Fibroblast of peridontal ligament (primary cell): ENCODE data around the gene DNAJC18.
"Not testable (repeated sequence)": the region's sequence is repeated elsewhere in the genome, so short reads cannot be mapped to it uniquely, and the experiment has no call there.

Experiments
- DNase-seq: peaks from one replicate; pipeline ENCODE4 v3.0.0-alpha.2; 2010; ENCODE audit errors: extremely low read depth

The DNAJC18 gene

GRCh38 chr5:139461176-139461575 lies 21.9 kb upstream of the DNAJC18 start:
- no peak for DNase-seq

GRCh38 chr5:139460455-139460854 lies 21.1 kb upstream of the DNAJC18 start:
- DNase-seq: no peak

GRCh38 chr5:139459451-139459934 lies 20.2 kb upstream of the DNAJC18 start:
- DNase-seq: no peak

- peak; percentile 59 for DNase-seq
Measured at GRCh38 chr5:139458580-139459407, 19.5 kb upstream of the DNAJC18 start.

- no peak for DNase-seq
Measured at GRCh38 chr5:139457653-139458306, 18.5 kb upstream of the DNAJC18 start.

GRCh38 chr5:139457241-139457640 lies 17.9 kb upstream of the DNAJC18 start:
- no peak for DNase-seq

GRCh38 chr5:139456776-139457175 lies 17.5 kb upstream of the DNAJC18 start:
- no peak for DNase-seq

- DNase-seq: no peak
Measured at GRCh38 chr5:139454568-139455290, 15.4 kb upstream of the DNAJC18 start.

GRCh38 chr5:139453683-139454567 lies 14.6 kb upstream of the DNAJC18 start:
- DNase-seq: no peak

- no peak for DNase-seq
Measured at GRCh38 chr5:139451878-139452660, 12.7 kb upstream of the DNAJC18 start.

- DNase-seq: no peak
Measured at GRCh38 chr5:139451176-139451575, 11.9 kb upstream of the DNAJC18 start.

- DNase-seq: peak; percentile 44
Measured at GRCh38 chr5:139446956-139447779, 7.8 kb upstream of the DNAJC18 start.

GRCh38 chr5:139445325-139446170 lies 6.2 kb upstream of the DNAJC18 start:
- DNase-seq: peak; percentile 40

GRCh38 chr5:139443831-139444453 lies 4.6 kb upstream of the DNAJC18 start:
- peak; percentile 75 for DNase-seq

GRCh38 chr5:139440416-139440815 lies 1.1 kb upstream of the DNAJC18 start:
- DNase-seq: not testable (repeated sequence)

GRCh38 chr5:139438707-139439012 lies 665 bp downstream of the DNAJC18 start:
- DNase-seq: no peak

GRCh38 chr5:139435676-139436075 lies 3.6 kb downstream of the DNAJC18 start:
- DNase-seq: no peak

GRCh38 chr5:139431706-139432105 lies 7.6 kb downstream of the DNAJC18 start:
- DNase-seq: no peak
